CD4-positive, alpha-beta T cell treated with Interleukin-17A for 4 hours (primary cell): ENCODE data around the gene LYPD4.

Source experiments
- DNase-seq: peaks from one replicate; pipeline ENCODE4 v3.0.0-alpha.2; 2020; ENCODE audit warnings: mixed read lengths

LYPD4 gene

DNA sequence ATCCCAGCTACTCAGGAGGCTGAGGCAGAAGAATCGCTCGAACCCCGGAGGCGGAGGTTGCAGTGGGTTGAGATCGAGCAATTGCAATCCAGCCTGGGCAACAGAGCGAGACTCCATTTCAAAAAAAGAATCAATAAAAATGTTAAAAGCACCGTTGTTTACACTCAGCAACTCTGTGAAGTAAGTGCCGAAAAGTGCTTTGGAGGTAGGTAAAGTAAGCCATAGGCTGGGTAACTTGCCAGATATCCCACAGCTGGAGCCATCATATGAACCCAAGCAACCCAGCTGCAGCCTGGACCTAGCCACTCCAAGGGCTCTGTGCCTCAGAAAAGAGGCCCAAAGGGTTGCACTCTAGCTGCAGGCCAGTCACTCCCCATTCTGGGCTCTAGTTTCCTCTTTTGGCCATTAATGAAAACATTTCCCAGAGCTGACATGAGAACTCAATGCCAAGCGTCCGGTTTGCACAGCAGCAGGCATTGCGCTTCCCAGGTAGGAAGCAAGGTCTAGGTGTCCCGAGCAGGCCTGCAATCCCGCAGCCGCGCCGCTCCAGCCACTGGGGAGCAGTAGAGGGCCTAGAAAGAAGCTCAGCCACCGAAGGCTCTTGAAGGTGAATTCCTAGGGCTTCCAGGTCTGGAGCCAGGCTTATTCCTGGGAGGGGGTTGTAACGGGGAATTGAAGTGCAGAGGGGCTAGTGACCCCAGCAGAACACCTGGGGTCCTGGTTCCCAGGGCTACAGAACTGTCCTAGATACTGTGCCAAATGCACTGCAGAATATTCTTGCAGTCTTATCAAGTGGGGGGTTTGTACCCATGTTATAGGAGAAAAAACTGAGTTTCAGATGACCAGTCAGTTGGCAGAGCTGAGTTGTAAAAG is 28.5 kb upstream of the LYPD4 start:
- DNase-seq = peak; percentile 81

DNA sequence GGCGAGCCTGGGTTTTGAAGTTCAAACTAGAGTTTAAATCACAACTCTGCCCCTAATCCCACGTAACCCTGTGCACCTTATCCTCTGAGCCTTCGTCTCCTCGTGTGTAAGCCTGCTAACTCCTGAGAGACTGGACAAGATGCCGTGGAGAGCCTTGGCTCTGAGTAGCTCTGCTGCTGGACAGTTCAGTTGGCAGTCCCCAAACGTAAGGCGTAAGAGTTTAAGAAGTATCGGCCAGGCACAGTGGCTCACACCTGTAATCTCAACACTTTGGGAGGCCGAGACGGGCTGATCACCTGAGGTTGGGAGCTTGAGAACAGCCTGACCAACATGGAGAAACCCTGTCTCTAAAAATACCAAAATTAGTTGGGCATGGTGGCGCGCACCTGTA is 27.9 kb upstream of the LYPD4 start:
- no peak for DNase-seq

DNA sequence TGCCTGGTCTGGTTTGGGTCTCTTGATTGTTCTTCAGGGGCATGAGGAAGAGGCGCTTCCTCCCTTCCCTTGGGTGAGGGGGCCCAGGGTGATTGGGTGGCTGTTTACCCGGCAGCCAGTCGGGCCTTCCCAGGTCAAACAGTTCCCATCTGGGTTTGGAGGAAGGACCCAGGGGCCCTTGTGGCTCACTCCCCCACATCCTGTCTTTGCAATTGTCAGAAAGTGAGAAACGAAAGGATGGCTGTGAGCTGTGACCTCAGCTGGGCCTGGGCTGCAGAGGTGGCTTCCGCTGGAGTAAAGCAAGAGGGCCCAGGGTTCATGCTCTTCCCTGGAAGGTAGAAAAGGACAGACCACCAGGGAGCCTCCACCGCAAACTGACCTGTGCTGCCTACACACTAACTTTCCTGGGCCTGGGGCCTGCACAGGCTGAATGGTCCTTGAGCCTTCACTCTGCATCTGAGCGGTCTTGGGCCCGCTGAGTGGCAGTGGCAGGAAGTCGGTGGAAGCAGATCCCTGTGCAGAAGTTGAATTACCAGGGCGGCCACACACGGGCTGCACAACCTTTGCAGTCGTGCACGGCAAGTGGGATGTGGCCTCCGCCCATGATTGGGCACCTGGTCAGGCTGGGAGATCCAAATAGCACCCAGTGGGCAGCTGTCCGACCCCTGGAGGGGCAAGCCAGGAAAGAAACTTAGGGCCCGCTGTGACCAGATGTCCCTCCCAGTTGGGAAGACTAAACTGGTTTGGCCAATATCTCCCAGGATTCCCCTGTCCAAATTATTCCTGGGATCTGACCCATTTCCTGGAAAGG is 27.3 kb upstream of the LYPD4 start:
- peak; percentile 75 for DNase-seq

DNA sequence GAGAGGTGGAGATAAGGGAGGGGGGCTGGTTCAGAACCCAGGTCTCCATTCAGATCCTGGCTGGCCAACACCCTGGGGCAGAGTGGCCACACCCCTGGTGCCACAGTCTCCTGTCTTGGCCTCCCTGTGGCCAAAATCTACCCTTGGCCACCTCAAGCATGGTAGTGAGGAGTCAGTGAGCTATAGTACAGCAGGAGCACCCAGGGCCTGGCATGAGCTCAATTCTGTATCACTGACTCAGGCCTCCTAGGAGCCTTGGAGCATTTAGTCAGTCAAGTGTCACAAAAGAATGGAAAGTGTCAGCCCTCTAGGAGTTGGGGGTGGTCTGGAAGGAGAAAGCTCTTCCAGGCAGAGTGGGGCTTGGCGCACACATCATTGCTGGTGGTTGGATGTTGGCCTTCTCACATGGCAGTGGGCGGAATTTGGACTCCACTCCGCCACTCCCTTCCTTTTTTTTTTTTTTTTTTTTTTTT is 26.0 kb upstream of the LYPD4 start:
- DNase-seq = no peak

DNA sequence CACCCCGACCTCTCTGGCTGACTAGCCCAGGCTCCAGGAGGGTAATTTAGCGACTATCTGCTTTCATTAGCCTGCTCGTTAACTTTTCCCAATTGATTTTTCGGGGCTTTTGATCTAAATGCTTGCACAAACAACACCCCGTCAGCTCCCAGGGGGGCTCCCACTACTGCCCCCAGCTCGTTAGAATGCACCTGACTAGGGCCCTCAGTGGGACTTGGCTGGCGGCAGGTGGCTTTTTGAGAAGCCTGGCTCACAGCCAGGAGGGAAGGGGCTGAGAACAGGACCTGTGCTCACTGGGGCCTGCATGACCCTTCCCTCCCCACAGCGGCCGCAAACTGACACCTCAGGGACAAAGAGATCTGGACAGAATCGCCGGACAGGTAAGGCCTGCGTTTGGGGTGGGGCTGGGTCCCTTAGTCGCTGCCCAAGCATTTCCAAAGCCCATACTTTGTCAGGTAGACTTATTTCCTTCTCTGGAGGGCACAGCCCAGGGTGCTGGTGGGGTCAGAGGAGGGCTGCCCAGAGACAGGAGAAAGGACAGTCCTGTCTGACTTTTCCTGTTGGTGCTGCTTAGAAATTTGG is 25.0 kb upstream of the LYPD4 start:
- DNase-seq = no peak

DNA sequence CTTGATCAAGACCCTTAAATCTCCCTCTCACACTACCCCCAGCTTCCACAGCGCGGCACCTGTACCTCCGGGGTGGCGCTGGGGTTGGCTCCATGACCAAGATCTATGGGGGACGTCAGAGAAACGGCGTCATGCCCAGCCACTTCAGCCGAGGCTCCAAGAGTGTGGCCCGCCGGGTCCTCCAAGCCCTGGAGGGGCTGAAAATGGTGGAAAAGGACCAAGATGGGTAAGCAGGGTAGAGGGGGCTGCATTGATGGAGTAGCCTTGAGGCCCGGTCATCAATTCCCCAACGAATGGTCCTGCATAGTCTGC is 24.5 kb upstream of the LYPD4 start:
- no peak for DNase-seq

DNA sequence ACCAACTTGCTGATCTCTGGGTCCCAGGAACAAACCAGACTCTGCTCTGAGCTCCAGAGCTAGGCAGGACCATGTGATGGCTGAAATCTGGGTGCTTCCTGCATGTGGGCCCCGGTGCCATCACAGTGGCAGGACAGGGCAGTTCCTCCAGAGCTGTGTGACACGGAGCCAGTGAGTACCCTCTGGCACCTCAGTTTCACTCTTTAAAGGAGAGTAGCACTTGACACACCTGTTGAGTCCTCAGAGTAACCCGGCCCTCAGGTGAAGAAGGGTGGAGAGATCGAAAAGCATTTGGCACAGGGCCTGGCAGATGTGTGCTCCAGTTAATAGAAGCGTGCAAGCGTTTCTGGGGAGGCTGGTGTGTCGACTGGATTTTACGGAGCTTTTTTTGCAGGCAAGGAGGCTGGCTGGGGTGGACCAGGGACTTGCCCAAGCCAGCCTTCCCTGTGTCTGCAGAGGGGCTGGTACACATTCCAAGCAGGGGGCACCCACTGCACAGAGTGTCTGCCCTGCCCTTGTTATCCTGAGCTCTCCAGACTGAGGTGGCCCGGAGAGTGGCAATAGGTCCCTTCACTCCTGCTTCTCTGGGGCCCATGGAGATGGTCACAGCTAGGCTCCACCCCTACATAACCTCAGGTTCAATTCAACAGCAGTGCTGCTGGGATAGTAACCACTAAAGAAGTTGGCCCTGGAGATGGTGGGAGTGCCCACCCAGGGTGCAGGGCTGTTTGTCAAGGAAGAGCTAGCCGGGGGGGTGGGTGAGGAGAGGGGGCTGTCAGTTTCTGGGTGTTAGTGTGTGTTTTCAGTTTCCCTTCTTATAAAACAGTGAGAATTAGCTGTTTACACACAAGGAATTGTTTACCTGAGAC is 23.9 kb upstream of the LYPD4 start:
- no peak for DNase-seq

DNA sequence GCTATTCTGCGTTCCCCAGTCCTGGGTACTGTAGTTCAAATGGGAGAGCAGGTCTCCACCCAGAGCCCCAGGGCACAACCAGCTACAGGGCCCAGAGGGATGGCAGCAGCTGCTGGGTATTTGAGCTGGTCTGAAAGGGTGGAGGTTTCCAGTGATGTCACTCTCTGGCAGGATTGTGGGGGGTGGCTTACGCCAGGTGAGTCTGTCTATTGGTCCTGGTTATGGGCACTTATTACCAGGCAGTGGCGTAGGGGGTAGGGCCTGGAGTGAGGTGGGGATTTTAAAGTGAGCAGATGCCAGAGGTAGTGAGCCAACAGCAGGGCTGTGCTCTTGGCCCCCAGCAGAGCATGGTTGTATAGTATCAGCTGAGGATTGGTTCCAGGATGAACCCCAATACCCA is 21.8 kb upstream of the LYPD4 start:
- no peak for DNase-seq

DNA sequence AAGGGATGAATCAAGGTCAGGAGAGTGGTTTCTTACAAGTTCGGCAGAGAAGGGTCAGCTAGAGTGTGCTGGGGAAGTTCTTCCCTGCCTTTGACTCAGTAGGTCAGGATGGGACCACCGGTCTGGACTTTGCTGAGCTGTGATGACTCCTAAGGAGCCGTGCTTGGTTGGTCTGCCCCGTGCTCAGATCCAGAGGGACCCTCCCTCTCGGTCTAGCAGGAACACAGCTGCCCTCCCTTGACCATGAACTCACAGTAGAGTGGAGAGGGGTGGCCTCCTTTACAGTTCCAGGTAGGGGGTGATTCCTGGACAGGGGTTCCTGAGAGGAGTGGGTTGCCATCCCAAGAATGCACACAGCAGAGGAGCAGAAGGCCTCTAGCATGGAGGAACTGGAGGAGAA is 19.9 kb upstream of the LYPD4 start:
- no peak for DNase-seq

DNA sequence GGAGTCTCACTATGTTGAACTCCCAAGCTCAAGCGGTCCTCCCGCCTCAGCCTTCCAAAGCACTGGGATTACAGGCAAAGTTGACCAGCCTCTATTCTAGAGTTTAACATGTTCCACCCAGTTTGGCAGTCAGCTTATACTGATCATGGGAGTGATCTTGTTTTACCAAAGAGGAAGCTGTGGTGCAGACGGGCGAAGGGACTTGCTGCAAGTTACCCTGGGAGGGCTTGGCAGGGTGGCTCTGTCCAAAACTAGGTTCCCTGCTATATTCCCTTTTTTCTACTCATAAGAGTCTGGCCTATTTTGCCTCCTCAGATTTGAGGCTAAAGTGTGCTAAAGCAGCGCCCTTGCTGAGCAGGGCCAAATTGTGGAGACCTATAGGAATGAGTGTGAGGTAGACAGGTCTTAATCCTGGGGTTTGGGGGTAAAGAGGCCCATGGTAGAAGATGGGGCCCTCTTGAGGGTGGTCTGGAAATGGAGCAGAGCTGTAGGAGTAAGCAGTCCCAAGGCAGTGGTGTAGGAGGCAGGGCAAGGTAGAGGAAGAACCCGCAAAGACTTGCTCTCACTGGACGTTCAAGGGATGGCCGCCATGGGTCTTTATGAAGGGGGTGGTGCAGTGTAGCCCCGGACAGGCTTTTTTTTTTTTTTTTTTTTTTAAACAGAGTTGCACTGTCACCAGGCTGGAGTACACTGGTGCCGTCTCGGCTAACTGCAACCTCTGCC is 18.9 kb upstream of the LYPD4 start:
- DNase-seq = no peak

DNA sequence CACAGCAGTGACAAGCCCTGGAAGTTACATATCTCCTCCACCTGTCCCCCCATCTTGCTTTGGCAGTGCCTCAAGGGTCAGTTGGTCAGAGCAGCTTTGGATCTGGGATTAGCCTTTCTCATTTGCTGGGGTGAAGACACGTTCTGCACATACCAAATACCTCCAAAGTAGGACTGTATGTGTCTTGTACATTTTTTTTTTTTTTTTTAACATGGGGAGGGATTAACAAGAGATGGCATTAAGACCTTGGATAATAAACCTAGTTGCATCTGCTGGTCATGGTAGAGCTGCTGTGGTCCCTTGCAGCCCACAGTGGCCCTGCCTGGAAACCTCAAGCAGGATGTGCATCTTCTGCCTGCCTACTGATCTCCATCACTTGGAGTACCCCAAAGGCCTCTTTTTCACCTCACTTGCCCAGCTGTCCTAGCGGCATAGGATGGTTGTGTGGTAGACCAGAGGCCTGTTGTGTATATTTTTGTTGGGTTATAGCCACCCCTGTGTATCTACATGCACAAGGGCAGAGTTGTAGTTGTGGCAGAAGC is 18.0 kb upstream of the LYPD4 start:
- no peak for DNase-seq

DNA sequence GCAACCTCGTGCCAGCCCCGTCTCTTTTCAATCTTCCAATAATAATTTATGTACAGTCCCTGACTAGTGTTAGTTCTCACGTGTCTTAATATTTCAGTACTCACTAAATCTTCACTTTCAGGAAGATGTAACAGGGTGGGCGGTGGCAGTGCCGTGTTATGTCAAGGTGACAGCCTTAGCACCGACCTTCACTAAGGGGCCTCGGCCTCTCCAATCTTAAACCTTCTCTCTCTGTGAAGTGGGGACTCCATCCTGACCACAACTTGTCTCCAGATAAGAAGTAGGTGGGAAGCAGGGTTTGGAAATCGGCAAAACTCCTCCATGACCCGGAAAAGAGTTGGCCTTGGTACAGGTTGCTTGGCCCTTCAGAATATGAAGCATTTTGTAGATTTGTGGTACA is 17.4 kb upstream of the LYPD4 start:
- DNase-seq = no peak

DNA sequence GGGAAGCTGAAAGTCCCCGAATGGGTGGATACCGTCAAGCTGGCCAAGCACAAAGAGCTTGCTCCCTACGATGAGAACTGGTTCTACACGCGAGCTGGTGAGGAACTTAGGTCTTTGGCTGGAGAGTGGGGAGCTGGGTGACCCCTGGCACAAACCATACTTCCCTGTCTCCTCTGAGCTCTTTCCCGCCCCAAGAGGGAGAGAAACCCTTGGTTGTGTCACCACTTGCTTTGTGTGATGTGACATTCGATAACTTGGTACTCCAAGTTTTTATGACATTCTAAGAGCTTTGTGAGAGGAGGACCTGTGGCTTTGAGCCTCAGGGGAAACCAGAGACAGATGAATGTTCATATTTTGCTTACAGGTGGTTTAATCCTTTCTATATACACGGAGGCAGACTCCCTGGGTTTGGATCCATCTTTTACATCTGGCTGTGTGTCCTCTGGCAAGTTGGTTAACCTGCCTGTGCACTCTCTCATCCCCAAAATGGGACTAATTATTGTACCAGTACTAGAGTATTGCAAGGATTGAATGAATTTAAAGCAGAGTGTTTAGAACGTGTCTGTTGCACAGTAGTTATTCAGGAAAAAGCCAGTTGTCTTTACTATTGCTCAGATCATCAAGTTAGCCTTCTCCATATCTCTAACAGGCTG is 16.8 kb upstream of the LYPD4 start:
- no peak for DNase-seq

DNA sequence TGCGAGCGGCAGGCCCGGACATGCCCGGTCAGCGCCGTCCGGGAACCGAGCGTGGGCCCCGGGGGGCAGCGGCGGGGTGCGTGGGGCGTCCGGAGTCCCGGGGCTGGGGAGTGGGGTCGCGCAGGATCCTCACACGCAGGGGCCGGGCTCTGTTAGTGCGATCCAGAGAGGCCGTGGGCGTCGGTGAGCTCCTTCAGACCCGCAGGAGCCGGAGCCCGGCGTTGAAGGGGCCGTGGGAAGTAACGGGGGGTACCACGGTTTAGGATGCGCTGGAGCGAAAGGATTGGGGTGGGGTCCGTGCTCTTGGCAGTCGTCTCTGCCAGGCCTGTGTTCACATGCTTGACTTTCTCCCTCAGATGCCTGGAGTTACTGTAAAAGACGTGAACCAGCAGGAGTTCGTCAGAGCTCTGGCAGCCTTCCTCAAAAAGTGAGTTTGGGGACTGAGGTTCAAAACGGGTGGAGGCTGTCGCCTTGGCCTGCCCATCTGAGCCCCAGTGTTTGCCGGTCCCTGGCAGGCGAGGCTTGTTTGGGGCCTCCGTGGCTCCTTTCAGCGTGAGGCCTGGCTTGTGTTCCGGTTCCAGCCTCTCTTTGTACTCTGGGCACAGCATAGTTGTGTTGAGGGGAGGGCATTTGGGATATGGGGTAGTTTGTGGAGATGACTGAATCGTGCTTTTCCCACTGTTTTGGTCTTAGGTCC is 16.1 kb upstream of the LYPD4 start:
- no peak for DNase-seq

DNA sequence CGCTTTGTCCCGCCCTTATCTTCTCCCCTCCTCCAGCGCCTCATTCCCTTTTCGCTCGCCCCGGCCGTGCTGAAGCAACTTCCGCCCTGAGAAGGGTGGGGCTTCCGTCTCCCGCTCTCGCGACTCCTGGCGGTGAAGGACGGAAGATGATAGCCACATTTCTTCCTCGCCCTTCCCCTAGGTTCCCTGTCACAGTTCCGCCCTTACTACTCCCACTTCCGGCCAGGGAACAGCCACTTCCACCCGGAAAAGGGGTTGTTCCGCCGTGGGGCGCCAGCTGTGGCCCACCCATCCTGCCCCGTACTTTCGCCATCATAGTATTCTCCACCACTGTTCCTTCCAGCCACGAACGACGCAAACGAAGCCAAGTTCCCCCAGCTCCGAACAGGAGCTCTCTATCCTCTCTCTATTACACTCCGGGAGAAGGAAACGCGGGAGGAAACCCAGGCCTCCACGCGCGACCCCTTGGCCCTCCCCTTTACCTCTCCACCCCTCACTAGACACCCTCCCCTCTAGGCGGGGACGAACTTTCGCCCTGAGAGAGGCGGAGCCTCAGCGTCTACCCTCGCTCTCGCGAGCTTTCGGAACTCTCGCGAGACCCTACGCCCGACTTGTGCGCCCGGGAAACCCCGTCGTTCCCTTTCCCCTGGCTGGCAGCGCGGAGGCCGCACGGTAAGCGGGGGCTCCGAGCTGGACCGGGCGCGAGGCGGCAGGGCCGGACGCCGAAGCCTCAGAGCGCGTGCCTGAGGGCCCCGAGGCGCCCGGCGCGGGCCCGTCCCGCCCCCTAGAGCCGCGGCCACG is 15.3 kb upstream of the LYPD4 start, which contains the start of gene RPS19:
TSS of gene RPS19 (plus strand) at position 638 of the 801 bp plus-strand sequence. CDS start 520 bp downstream, outside the sequence.
- peak; percentile 99 for DNase-seq

DNA sequence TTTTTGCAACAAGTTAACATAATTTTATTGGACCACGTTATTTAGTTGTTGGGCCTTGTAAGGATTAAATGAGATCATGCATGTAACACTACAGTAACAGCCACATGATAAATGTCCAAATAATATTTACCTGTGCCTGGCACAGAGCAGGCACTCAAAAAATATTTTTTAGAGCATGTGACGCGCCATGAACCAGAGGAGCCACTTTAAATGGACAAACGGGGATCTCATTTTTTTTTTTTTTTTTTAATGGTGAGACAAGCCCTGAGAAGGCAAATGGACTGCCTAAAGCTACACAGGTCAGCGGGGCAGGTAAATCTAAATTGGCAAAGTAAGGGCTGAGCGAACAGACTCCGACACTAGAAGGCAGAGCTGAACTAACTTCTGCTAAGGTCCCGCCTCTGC is 14.7 kb upstream of the LYPD4 start:
- no peak for DNase-seq

DNA sequence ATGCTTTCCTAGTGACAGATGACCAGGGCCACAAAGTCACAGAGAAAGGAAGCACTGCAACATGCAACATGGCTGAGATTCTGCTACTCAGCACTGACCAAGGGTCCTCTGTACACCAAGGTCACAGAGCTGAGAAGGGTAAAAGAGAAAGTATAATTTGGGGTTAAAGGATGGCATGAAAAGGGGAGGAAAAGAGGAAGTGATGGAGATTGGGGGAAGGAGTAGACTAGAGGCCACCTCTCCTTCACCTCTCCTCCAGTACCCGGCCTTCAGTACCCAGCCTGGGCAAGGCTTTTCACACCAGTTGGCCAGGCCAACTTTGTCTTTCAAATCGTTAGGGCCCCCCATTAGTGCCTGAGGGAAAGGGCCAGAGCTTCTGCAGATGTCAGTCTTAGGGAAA is 9.3 kb upstream of the LYPD4 start:
- no peak for DNase-seq

DNA sequence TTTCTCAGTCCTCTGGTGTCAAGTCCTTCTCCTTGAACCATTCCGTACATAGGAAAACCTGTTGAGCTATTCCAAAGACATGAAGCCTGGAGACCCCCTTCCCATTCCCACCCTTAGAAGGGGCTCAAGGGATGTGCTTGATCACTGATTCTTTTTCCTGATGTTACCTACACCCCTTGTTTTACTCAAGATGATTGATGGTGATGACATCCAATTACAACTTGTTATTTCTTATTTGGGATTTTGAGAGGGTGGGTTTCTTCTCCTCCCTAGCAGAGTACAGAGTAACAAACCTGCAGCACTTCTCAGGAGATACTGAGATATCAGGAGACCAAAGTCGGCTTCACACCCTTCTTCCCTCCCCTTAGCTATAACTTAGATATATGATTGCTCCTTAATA is 8.9 kb upstream of the LYPD4 start:
- no peak for DNase-seq

DNA sequence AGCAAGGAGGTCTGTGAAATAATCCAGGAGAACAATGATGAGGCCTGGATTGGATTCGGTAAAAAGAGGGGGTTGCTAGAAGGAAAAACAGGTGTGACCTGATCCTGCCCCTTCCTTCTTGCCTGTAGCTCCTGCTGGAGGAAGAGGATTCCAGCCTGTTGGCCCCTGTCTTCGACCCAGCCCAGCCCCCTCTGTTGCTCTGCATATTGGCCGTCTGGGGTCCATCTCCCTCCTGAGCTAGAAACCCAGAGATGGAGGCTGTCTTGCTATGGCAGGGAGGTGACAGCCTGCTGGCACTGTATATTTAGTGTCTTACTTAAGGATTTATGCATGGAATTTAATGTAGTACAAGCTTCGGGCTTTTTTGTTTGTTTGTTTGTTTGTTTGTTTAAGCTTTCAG is 7.0 kb upstream of the LYPD4 start:
- no peak for DNase-seq

DNA sequence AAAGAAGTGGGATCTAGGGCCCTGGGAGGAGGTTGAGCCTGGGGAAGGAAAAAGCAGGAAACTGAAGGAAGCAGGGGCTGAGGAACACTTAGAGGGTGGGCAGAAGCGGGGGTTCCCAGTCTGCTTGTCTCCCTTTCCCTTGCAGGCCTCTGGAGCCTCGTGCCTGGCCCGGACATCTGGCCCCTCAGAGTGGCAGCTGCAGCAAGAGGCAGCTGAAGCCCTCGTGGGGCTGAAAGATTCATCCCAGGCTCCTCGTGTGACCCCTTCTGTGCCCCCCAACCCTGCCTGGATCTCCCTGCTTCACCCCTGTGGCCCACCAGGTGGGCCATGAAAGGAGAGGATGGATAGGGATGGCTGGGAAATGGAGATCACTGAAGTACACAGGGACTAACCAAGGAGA is 5.9 kb upstream of the LYPD4 start:
- no peak for DNase-seq
